D721Med (cell line): ENCODE measurements around the gene SAA4.
"Not testable (repeated sequence)": the region's sequence is repeated elsewhere in the genome, so short reads cannot be mapped to it uniquely, and the experiment has no call there.

Experiments used
- DNase-seq: peaks from one replicate; pipeline ENCODE4 v3.0.0; 2011; ENCODE audit warnings: low spot score; ENCODE audit not compliant: insufficient read length
- FAIRE-seq: peaks from 2 replicates; lab custom pipeline; 2011; peaks lifted over from hg19 to GRCh38; lab: Jason Lieb, UNC
- CTCF ChIP-seq: IDR thresholded peaks from 2 replicates; pipeline ENCODE4 v1.5.1; 2012; ENCODE audit warnings: mild to moderate bottlenecking, control low read depth; ENCODE audit not compliant: insufficient read depth; ENCODE audit errors: missing control alignments

SAA4 gene

GRCh38 chr11:18253778-18254338 is 17.3 kb upstream of the SAA4 start:
- FAIRE-seq = no peak

GRCh38 chr11:18253233-18253632 is 16.6 kb upstream of the SAA4 start:
- DNase-seq = no peak
- TF ChIP-seq CTCF = no peak
- FAIRE-seq = no peak

More at GRCh38 chr11:18253778-18254338, 17.3 kb upstream of the SAA4 start:
- no peak for DNase-seq
- no peak for TF ChIP-seq CTCF

- FAIRE-seq = no peak
- no peak for TF ChIP-seq CTCF
- DNase-seq = no peak
Measured at GRCh38 chr11:18248561-18248960, 12.0 kb upstream of the SAA4 start, which contains the start of gene SAA2. Gene SAA2 (minus strand): TSS chr11:18248668. CDS start chr11:18248011, 657 bp downstream.

GRCh38 chr11:18247191-18247581 is 10.6 kb upstream of the SAA4 start:
- not testable (repeated sequence) for FAIRE-seq, DNase-seq

GRCh38 chr11:18246379-18247190 is 10.0 kb upstream of the SAA4 start:
- DNase-seq, FAIRE-seq: not testable (repeated sequence)

- no peak for FAIRE-seq
- TF ChIP-seq CTCF = no peak
- no peak for DNase-seq
Measured at GRCh38 chr11:18245396-18245795, 8.8 kb upstream of the SAA4 start.

- no peak for FAIRE-seq
- no peak for DNase-seq
- TF ChIP-seq CTCF = peak; percentile 89
Measured at GRCh38 chr11:18243783-18244362, 7.3 kb upstream of the SAA4 start.

- DNase-seq (no peak), FAIRE-seq (no peak)
- no peak for TF ChIP-seq CTCF
Measured at GRCh38 chr11:18239655-18240054, 3.1 kb upstream of the SAA4 start.
